ENCODE measurements around the gene CCDC200. TPM values are rescaled to one million over a fixed set of nuclear protein-coding genes. Genes with fewer than 3 reads are reported as not detected.

Gene CCDC200
- total RNA-seq, 1 experiment from 2014 or later: not detected

DNA sequence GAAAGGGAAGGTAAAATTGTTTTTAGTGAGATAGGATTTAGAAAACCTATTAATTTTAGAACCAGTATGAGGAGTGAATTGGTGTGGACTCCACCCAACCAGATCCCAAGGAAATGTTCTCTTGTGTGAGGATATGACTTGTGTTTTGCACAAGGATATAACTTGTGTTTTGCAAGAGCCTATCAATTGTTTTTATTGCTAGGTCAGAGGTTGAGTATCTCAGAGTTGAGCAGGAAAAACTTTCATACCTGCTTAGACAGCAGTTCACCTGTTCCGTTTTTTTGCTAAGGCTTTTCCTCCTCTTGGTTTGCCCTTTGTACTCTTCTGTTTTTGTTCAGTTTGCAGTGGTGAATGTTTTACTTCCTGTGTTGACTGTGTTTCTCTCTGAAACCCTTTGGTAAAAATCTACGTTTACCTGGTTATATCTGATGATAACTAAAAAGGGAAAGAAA lies 52.3 kb downstream of the CCDC200 start:
- intact Hi-C loops (cut with micrococcal nuclease; ENCODE audit: unreplicated experiment): no loop called here
- Histone ChIP-seq H3K9me3 (ENCODE audit: insufficient read depth, low read depth) (no peaks in the 10 kb centered on the region), H3K4me2 (no peak overlapping the region), H3K9me2 (ENCODE audit: insufficient read depth) (no peaks in the 10 kb centered on the region), H2AFZ (no peak overlapping the region), H4K20me1 (ENCODE audit: insufficient read depth) (peaks cover 29% of the 10 kb centered on the region), H3K36me3 (ENCODE audit: low read depth) (peaks cover 31% of the 10 kb centered on the region), H3K27ac (peak overlapping the region; percentile 39; the same call in 1 of the 2 replicates), H3K27me3 (ENCODE audit: insufficient read depth, low read depth) (no peaks in the 10 kb centered on the region), H3F3A (ENCODE audit: insufficient read depth, low read depth) (peaks cover 25% of the 10 kb centered on the region), H3K79me2 (ENCODE audit: low read depth) (peaks cover 39% of the 10 kb centered on the region), H3K4me3 (no peak overlapping the region), H3K4me1 (replicated peaks; ENCODE audit: insufficient read depth) (peaks cover 14% of the 10 kb centered on the region)
- ChIA-PET CTCF (no interaction called here), POLR2A (ENCODE audit: unreplicated experiment) (no interaction called here)
- DNase-seq: no peak
- TF ChIP-seq, protein P1, sequence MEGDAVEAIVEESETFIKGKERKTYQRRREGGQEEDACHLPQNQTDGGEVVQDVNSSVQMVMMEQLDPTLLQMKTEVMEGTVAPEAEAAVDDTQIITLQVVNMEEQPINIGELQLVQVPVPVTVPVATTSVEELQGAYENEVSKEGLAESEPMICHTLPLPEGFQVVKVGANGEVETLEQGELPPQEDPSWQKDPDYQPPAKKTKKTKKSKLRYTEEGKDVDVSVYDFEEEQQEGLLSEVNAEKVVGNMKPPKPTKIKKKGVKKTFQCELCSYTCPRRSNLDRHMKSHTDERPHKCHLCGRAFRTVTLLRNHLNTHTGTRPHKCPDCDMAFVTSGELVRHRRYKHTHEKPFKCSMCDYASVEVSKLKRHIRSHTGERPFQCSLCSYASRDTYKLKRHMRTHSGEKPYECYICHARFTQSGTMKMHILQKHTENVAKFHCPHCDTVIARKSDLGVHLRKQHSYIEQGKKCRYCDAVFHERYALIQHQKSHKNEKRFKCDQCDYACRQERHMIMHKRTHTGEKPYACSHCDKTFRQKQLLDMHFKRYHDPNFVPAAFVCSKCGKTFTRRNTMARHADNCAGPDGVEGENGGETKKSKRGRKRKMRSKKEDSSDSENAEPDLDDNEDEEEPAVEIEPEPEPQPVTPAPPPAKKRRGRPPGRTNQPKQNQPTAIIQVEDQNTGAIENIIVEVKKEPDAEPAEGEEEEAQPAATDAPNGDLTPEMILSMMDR (conservative IDR thresholded peaks at IDR 0.05): no peak
- TF ChIP-seq EZH2 (IDR thresholded peaks at IDR 0.05; ENCODE audit: low read depth): no peak
- no TSS peak for BruUV-seq (replicated peaks)

DNA sequence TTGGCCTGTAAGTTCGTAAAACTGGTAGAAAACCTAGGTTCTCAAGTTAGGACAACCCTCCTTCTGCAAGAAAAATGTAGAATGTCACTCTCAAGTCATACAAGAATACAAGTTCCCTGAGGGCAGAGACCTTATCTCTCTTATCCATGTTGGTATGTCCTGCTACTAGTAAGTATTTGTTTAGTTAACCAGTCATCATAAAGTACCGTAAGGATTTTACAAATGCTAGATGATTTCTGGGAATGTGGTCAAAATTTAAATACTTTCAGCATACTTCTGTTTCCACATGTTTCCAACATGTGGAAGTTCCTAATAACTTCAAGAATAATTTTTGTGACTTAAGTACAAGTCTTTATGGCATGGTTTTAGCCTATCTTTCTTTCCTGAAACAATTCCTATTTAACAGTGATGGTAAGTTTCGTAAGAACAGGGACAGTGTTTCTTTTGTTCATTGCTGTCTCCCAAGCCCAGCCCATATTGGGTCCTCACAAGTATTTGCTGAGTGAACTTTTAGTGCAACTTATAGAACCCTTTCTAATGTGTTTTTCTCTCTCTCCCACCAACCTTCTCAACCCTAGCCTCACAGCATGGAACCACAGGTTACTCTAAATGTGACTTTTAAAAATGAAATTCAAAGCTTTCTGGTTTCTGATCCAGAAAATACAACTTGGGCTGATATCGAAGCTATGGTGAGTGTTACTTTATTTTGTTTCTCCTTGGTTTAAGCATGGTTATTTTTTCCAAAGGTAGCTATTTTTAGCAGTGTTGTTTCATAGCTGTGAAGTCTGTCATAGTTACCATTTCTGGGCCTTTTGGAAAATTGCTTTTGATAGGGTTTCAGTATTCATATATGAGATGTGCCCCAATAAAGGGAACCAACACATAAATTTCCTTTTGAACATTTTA lies 53.0 kb downstream of the CCDC200 start:
- DNase-seq: no peak
- Histone ChIP-seq H3K27ac (peak overlapping the region; percentile 39; the same call in 1 of the 2 replicates), H3K27me3 (ENCODE audit: insufficient read depth, low read depth) (no peaks in the 10 kb centered on the region), H3K36me3 (ENCODE audit: low read depth) (peaks cover 31% of the 10 kb centered on the region), H3K4me3 (no peak overlapping the region), H3F3A (ENCODE audit: insufficient read depth, low read depth) (peaks cover 29% of the 10 kb centered on the region), H3K79me2 (ENCODE audit: low read depth) (peaks cover 39% of the 10 kb centered on the region), H2AFZ (no peak overlapping the region), H4K20me1 (ENCODE audit: insufficient read depth) (peaks cover 29% of the 10 kb centered on the region), H3K4me2 (no peak overlapping the region), H3K4me1 (replicated peaks; ENCODE audit: insufficient read depth) (peaks cover 14% of the 10 kb centered on the region), H3K9me2 (ENCODE audit: insufficient read depth) (no peaks in the 10 kb centered on the region), H3K9me3 (ENCODE audit: insufficient read depth, low read depth) (no peaks in the 10 kb centered on the region)
- intact Hi-C loops (cut with micrococcal nuclease; ENCODE audit: unreplicated experiment): no loop called here
- no peak for TF ChIP-seq EZH2 (IDR thresholded peaks at IDR 0.05; ENCODE audit: low read depth)
- TF ChIP-seq, protein P1 (conservative IDR thresholded peaks at IDR 0.05): no peak
- no TSS peak for BruUV-seq (replicated peaks)
- POLR2A ChIA-PET (ENCODE audit: unreplicated experiment): no interaction called here
- CTCF ChIA-PET: no interaction called here

DNA sequence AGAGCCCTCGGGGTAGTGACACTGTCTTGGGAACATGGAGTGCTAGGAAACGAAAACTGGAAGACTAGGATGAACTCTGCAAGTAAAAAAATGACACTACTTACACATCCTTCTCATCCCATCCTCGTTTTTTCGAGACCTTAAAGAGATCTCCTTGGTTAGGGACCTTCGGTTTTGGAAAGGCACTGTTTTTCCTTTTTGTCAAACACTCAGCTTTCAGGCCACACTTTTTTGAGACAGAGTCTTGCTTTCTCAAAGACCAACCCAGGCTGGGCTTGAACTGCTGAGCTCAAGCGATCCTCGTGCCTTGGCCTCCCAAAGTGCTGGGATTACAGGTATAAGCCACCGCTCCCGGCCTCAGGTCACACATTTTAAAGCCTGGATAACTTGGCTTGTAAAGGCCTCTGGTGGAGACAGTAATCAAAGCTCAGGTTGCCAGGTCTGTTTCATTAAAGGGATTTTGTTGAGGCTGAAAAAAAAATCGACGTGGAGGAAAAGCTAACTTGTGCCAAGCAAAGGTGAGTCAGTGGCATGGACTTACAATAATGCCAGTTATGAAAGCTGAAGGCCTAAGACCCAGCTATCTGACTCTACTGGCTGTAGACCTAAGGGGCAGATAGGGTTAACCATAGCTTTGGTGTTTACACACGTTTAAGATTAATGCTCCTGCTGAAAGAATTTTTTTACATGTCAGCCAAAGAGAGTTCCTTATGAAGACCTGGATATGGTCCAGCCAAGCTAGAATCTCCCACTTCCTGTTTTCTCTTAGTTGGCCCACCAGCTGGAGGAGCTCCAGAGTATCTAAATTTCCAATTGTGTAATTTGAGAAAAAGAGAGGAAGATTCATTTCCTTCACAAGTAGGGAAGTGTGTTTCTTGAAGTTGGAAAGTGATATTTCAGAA lies 56.6 kb downstream of the CCDC200 start:
- Histone ChIP-seq H3K4me3 (peak overlapping the region; percentile 71), H4K20me1 (ENCODE audit: insufficient read depth) (peaks cover 25% of the 10 kb centered on the region), H3K79me2 (ENCODE audit: low read depth) (peaks cover 65% of the 10 kb centered on the region), H2AFZ (peak overlapping the region; percentile 71; the same call in 1 of the 2 replicates), H3K4me1 (replicated peaks; ENCODE audit: insufficient read depth) (peaks cover 14% of the 10 kb centered on the region), H3K27ac (peak overlapping the region; percentile 95), H3K4me2 (peak overlapping the region; percentile 90), H3F3A (ENCODE audit: insufficient read depth, low read depth) (peaks cover 43% of the 10 kb centered on the region), H3K27me3 (ENCODE audit: insufficient read depth, low read depth) (no peaks in the 10 kb centered on the region), H3K9me3 (ENCODE audit: insufficient read depth, low read depth) (no peaks in the 10 kb centered on the region), H3K36me3 (ENCODE audit: low read depth) (peaks cover 18% of the 10 kb centered on the region), H3K9me2 (ENCODE audit: insufficient read depth) (no peaks in the 10 kb centered on the region)
- intact Hi-C loops (cut with micrococcal nuclease; ENCODE audit: unreplicated experiment): loop anchor here (1.0 to 2.0 kb wide), 2 partner anchors 47 to 151 kb away; partner anchors contain the start of gene BRCA1
- DNase-seq: peak; percentile 48 to 99
- TF ChIP-seq, protein P1 (conservative IDR thresholded peaks at IDR 0.05): no peak; the same call in 1 of the 2 replicates
- TF ChIP-seq EZH2 (IDR thresholded peaks at IDR 0.05; ENCODE audit: low read depth): no peak
- CTCF ChIA-PET: interaction anchor here (0.6 to 0.9 kb wide), 2 partner anchors 119 to 163 kb away, joined by 4 to 6 read pairs; no protein-coding TSS in a partner anchor
- POLR2A ChIA-PET (ENCODE audit: unreplicated experiment): interaction anchor here (0.6 to 1.2 kb wide), 12 partner anchors 27 to 651 kb away, joined by 3 to 20 read pairs (median 4); partner anchors contain the start of genes BRCA1, RPL27 and VPS25
- TSS peak; percentile 85 for BruUV-seq (replicated peaks)

All from PC-9 (cell line).